Fibroblast of lung (primary cell): ENCODE results near the gene PCSK2. TPM values are rescaled to one million over a fixed set of nuclear protein-coding genes. Genes with fewer than 3 reads are reported as not detected.

Experiments used
- DNase-seq, 2 donors: peaks; one replicate each; pipeline versions ENCODE4 v3.0.0 to v3.0.0-alpha.2; 2010; ENCODE audit warnings: low read depth in 2 of 2
- H2AFZ ChIP-seq: 2 replicates; pipeline ENCODE4 v1.5.1; 2012; ENCODE audit warnings: low read length, control low read depth, inconsistent platforms
- H3K27ac ChIP-seq: 2 replicates; pipeline ENCODE4 v1.5.1; 2011; ENCODE audit warnings: low read length, control low read depth; ENCODE audit not compliant: insufficient read depth
- H3K27me3 ChIP-seq: 2 replicates; pipeline ENCODE4 v1.5.1; 2011; ENCODE audit warnings: mild to moderate bottlenecking, low read length; ENCODE audit not compliant: control insufficient read depth, insufficient read depth
- H3K36me3 ChIP-seq: 2 replicates; pipeline ENCODE4 v1.5.1; 2011; ENCODE audit warnings: low read length; ENCODE audit not compliant: control insufficient read depth, insufficient read depth
- H3K4me1 ChIP-seq: 2 replicates; pipeline ENCODE4 v1.5.1; 2011; ENCODE audit warnings: low read length; ENCODE audit not compliant: control insufficient read depth, insufficient read depth; ENCODE audit errors: extremely low read depth
- H3K4me2 ChIP-seq: 2 replicates; pipeline ENCODE4 v1.5.1; 2011; ENCODE audit warnings: low read length, control low read depth; ENCODE audit not compliant: insufficient read depth; ENCODE audit errors: extremely low read depth
- H3K4me3 ChIP-seq, 4 experiments: fragments of 200-600 bp in 1 of 4; sonication (generic) in 1 of 4; replicated peaks in 1 of 4; 2 replicates each; pipeline ENCODE4 v1.5.1; 2011 to 2016; ENCODE audit warnings: low read length in 4 of 4, low read depth in 3 of 4, mild to moderate bottlenecking in 3 of 4, control low read depth in 2 of 4, inconsistent platforms in 1 of 4, mixed read lengths in 1 of 4; ENCODE audit not compliant: insufficient read depth in 1 of 4; ENCODE audit errors: control extremely low read depth in 1 of 4
- H3K79me2 ChIP-seq: 2 replicates; pipeline ENCODE4 v1.5.1; 2012; ENCODE audit warnings: mild to moderate bottlenecking, low read length, inconsistent platforms; ENCODE audit not compliant: control insufficient read depth, insufficient read depth
- H3K9ac ChIP-seq: 2 replicates; pipeline ENCODE4 v1.5.1; 2011; ENCODE audit warnings: mild to moderate bottlenecking, low read length, control low read depth; ENCODE audit not compliant: insufficient read depth
- H3K9me3 ChIP-seq: 2 replicates; pipeline ENCODE4 v1.5.1; 2012; ENCODE audit warnings: low read depth, low read length; ENCODE audit not compliant: control insufficient read depth, insufficient read depth
- H4K20me1 ChIP-seq: 2 replicates; pipeline ENCODE4 v1.5.1; 2011; ENCODE audit warnings: low read length; ENCODE audit not compliant: control insufficient read depth, insufficient read depth; ENCODE audit errors: extremely low read depth
- CTCF ChIP-seq, 2 donors: IDR thresholded peaks in 1 of 2; conservative IDR thresholded peaks in 1 of 2; 1 replicate in 1 of 2; 2 replicates in 1 of 2; pipeline ENCODE4 v1.5.1; 2011 to 2012; ENCODE audit warnings: low read length in 2 of 2, control low read depth in 1 of 2, inconsistent platforms in 1 of 2, low read depth in 1 of 2, mild to moderate bottlenecking in 1 of 2
- EZH2 ChIP-seq: IDR thresholded peaks from 2 replicates; pipeline ENCODE4 v1.5.1; 2012; ENCODE audit warnings: low read length, control low read depth, mild to moderate bottlenecking; ENCODE audit errors: missing control alignments
- polyA plus RNA-seq, 2 donors: library from polyadenylated mRNA; depleted of rRNA in 1 of 2; stranded (reverse) in 1 of 2; unstranded in 1 of 2; fragments of >200 nt; gene quantifications; 2 replicates each; pipeline ENCODE4 v1.2.1, GENCODE V29; 2011 to 2012; ENCODE audit warnings: missing spikeins in 1 of 2
- total RNA-seq: library from RNA; depleted of rRNA; stranded (reverse); fragments of >200 nt; gene quantifications from 2 replicates; pipeline ENCODE4 v1.2.1, GENCODE V29; 2014

PCSK2 gene
- total and polyA plus RNA-seq, 2 donors (not counting 1 experiment from before 2014, with no cell fraction given), result under 0.01 to 1.2 TPM

- Histone ChIP-seq H3K79me2 (no peaks in the 10 kb centered on the region), H3K4me2 (no peak overlapping the region), H4K20me1 (no peaks in the 10 kb centered on the region), H3K9ac (no peak overlapping the region), H3K36me3 (no peaks in the 10 kb centered on the region), H3K9me3 (no peaks in the 10 kb centered on the region), H3K4me1 (no peaks in the 10 kb centered on the region), H3K27ac (no peak overlapping the region), H3K4me3 (no peak overlapping the region), H2AFZ (no peak overlapping the region), H3K27me3 (peaks cover 5% of the 10 kb centered on the region)
- no peak for DNase-seq
- TF ChIP-seq CTCF (conservative IDR thresholded peaks at IDR 0.05 in 1 of 2, IDR thresholded peaks at IDR 0.05 in 1 of 2; ENCODE audit: low read depth in 1 of 2, low read length in 2 of 2) (no peak), EZH2 (no peak)
Measured at GRCh38 chr20:17439616-17440296, 212.9 kb downstream of the PCSK2 start.

GRCh38 chr20:17441745-17442144 lies 214.9 kb downstream of the PCSK2 start:
- Histone ChIP-seq H2AFZ (no peak overlapping the region), H4K20me1 (no peaks in the 10 kb centered on the region), H3K9me3 (no peaks in the 10 kb centered on the region), H3K36me3 (no peaks in the 10 kb centered on the region), H3K4me3 (no peak overlapping the region), H3K9ac (no peak overlapping the region), H3K27ac (no peak overlapping the region), H3K4me1 (no peaks in the 10 kb centered on the region), H3K27me3 (peaks cover 9% of the 10 kb centered on the region), H3K4me2 (no peak overlapping the region), H3K79me2 (no peaks in the 10 kb centered on the region)
- no peak for DNase-seq
- TF ChIP-seq EZH2 (no peak), CTCF (conservative IDR thresholded peaks at IDR 0.05 in 1 of 2, IDR thresholded peaks at IDR 0.05 in 1 of 2; ENCODE audit: low read depth in 1 of 2, low read length in 2 of 2) (no peak)

- H3K27me3 ChIP-seq, result peaks cover 9% of the 10 kb centered on the region
- no peaks in the 10 kb centered on the region for H3K9me3 ChIP-seq
- DNase-seq, result no peak
- no peak overlapping the region for H3K27ac ChIP-seq
- H3K9ac ChIP-seq, result no peak overlapping the region
- no peak overlapping the region for H3K4me3 ChIP-seq
- no peaks in the 10 kb centered on the region for H3K4me1 ChIP-seq
- H3K4me2 ChIP-seq, result no peak overlapping the region
- H4K20me1 ChIP-seq, result no peaks in the 10 kb centered on the region
- no peaks in the 10 kb centered on the region for H3K36me3 ChIP-seq
- no peaks in the 10 kb centered on the region for H3K79me2 ChIP-seq
- TF ChIP-seq EZH2 (no peak), CTCF (conservative IDR thresholded peaks at IDR 0.05 in 1 of 2, IDR thresholded peaks at IDR 0.05 in 1 of 2; ENCODE audit: low read depth in 1 of 2, low read length in 2 of 2) (no peak)
- H2AFZ ChIP-seq, result no peak overlapping the region
Measured at GRCh38 chr20:17442588-17442987, 215.7 kb downstream of the PCSK2 start.
